ENCODE measurements around the gene SIGLEC1.

The SIGLEC1 gene

GRCh38 chr20:3744037-3744436 is 31.6 kb upstream of the SIGLEC1 start:
- no peak for DNase-seq

GRCh38 chr20:3743251-3743650 is 30.9 kb upstream of the SIGLEC1 start:
- DNase-seq: no peak

GRCh38 chr20:3741836-3742458 is 29.5 kb upstream of the SIGLEC1 start:
- no peak for DNase-seq

DNA sequence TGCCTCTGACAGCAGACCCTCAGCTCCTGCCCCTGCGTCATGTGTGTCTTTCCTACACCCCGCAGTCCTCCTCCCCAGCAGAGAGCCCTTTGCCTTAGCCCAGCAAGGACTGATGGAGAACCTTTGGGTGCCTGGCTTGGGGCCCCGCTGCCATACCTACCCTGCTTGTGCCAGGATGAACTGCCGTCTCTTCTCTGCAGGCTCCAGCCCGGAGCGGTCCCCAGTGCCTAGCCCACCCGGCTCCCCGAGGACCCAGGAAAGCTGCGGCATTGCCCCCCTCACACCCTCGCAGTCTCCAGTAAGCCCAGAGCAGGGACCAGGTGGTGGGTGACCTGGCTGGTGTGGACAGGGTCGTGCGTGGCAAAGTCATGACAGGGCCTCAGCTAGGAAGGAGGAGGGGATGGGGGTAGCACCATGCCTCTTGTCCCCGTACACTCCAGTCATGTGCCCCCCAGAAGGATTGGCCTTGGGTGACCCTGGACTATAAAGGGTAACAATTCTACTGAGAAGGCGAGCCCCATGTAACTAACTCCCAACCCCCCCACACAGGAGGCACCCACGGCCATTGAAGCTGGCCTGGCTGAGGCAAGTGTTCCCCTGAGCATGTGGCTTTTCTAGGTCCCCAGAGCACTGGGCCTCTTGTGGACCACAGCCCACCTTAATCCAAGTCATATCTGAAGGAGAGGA is 28.4 kb upstream of the SIGLEC1 start:
- no peak for DNase-seq

DNA sequence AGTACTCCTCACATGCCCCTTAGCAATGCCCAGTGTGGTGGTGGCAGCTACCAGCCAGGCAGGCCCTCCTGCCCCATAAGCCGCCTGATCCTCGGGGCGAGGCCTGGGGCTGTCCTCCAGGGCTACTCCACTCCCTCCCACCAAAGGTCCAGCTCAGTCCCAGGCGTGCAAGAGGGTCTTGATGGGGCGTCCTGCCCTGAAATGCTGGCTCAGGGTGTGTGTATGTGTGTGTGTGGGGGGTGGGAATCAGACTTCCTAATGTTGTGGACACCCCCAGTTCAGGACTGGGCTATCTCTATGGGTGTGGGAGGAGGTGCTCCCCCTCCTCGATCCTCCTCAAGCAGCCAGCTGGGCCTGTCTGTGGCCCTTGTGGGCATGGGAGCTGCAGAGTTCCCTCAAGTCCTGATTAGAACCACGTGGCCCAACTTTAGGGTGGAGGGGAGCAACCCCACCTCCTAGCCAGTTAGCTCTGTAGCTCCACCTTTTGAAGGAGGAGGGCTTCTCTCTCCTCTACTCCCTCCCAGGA is 27.6 kb upstream of the SIGLEC1 start:
- no peak for DNase-seq

- no peak for DNase-seq
These were observed 26.9 kb upstream of the SIGLEC1 start for GRCh38 chr20:3739054-3739925.

DNA sequence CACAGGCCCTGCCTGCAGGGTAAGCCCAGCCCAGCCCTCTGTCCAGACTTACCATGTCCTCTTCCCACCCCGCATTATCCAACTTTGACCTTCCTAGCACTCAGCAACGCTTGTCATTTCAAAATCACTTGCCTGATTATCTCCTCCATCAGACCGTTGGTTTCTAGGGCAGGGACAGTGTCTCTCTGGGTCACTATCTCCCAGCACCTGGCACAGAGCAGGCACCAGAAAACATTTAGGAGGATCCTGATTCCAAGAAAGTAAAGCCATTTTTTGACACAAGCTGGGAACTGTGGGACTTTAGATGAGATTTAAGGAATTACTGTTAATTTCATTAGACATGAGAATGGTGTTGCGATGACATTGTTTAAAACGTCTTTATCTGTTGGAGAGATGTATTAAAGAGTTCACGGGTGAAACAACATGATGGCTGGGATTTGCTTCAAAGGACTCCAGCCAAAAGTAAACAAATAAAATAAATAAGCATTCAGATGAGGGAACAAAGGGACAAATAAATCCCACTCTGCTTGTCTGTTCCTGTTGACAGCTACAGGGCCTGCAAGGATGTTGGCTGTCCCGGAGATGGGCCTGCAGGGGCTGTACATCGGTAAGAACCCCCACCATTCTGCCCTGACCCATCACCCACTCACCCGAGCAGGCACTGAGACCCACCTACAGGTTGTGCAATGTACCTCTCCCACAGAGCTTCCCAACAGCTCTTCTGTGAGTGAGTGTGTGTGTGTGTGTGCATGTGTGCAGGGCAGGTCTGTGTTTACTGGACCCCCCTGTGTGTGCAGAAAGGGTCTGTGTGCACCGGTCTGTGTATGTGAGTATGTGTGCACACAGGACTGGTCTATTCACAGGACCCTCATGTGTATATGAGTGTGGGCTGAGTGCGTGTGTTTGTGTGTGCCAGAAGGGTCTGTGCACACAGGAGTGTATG is 26.0 kb upstream of the SIGLEC1 start:
- no peak for DNase-seq

- DNase-seq: no peak
These were observed 23.4 kb upstream of the SIGLEC1 start for GRCh38 chr20:3735768-3736167.

- no peak for DNase-seq
These were observed 21.9 kb upstream of the SIGLEC1 start for GRCh38 chr20:3734111-3734843.

DNA sequence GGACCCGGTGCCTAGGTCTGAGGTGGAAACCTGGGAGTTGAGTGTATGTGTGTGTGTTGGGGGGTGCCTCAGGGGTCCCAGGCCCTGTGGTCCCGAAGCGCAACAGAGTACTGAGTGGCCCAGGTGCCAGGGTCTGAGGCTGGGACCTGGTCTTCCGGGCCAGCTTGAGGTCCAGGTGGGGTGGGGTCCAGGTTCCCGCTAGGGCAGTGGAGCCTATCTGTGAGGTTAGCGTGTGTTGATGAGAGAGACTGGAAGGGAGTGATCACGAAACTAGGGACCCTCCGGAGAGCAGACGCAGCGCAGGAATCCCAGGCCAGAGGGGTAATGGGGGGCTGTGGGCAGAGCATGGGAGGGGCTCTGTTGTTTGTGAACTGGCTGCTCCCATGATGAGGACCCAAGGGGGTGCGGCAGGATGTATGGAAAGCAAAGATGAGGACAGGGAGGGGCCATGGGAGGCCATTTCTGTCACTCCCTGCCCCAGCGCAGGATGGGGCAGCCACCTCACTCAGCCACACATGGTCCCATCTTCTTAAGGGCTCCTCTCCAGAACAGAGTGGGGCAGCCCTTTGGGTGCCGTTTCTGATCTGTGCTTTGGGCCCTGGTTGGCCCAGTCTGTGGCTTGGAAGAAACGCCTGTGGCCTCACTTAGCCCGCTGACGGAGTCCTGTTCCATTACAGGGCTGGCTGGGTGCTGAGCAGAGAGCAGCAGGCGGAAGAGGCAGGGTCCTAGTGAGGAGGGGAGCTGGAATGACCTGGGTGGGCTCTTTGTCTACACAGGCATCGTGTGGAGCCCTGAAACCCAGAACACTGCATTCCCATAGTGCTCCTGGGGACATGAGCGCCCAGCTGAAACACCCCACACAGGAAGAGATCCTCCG is 21.0 kb upstream of the SIGLEC1 start:
- no peak for DNase-seq

- DNase-seq: no peak
These were observed 20.1 kb upstream of the SIGLEC1 start, which contains the start of gene HSPA12B for GRCh38 chr20:3732327-3733118. TSS of gene HSPA12B (plus strand) at chr20:3732685. CDS start at chr20:3738675, 5,990 bp downstream.

- DNase-seq: no peak
These were observed 19.5 kb upstream of the SIGLEC1 start for GRCh38 chr20:3731944-3732326.

DNA sequence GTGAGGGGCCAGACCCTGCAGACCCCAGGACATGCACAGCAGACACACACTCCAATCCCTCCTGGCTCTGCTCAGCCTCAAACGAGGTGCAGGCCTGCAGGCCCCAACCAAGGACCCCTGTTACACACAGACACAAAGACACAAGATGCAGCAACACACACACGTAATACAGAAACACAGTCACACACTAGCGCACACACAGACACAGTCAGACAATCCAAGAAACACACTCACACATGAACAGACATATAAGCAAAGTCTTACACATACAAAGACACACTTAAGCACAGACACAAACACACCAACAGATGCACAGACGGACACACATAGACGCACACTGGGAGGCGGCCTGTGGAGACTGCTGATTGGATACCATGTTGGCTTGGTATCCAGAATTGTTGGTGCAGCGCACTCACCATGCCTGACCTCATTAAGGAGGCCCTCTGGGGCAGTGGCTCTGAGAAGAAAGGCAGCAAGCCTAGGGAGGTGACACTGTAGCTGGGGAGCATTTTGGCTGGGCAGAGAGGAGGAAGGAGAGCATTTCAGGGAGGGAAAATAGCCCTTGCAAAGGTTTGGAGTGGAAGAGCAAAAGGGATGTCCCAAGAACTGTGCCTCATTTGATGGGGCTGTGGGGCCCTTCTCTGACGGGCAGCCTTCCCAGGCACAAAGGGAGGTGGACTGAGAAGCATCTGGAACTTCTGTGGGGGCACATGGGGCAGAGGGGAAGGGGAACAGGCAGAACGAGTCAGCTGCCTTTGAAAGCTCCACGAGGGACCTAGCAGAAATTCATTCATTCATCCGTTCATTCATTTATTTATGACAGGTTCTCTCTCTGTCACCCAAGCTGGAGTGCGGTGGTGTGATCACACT is 18.6 kb upstream of the SIGLEC1 start:
- DNase-seq: no peak

GRCh38 chr20:3729811-3730540 is 17.6 kb upstream of the SIGLEC1 start:
- no peak for DNase-seq

DNA sequence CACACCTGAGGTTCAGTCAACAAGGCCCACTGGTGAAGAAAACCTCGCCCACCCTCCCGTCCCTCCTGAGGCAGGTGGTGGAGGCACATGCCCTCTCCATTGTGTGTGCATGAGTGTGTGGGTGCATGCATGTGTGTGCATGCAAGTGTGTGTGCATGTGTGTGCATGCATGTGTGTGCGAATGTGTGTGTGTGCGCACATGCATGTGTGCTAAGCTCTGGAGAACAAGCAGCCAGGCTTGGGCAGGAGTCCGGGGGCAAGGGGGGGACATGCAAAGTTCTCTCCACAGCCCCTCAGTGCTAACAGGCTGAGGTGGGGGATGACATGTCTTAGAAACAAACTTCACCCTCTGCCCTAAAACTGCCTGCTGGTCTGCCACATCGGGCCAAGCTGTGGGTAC is 17.0 kb upstream of the SIGLEC1 start:
- DNase-seq: no peak

DNA sequence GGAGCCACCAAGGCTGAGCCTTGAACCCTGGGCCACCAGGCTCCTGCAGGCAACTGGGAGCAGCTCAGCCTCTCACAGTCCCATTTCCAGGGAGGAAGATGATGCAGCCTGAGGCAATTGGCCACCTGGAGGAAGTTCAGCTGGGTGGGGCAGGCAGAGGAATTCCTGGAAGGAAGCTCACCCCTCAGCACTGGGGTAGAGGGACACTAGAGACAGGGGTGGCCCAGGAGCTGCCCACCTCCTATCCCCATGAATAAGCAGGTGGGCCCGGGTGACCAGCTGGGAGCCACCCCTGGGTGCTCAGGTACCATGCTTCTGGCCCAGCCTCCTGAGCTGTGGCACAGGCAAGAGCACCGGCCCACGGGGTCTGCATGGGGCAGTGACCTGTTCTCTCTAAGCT is 16.5 kb upstream of the SIGLEC1 start:
- no peak for DNase-seq

DNA sequence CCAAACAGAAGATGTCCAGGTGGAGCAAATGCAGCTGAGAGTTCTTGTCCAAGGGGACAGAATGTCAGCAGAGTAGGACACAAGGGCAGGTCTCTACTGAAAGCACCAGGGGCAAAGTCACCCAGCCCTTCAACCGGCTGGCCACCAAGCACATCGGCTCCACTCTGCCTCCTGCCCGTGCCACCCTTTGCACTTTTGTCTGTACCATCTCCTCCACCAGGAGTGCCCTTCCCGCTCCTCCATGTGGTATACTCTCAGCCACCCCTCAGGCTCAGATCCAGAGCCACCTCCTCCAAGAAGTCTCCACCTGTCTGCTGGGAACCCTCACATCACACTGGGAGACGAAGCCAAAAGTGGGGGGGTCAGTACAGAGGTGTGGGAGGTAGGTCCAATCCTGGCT is 16.0 kb upstream of the SIGLEC1 start:
- no peak for DNase-seq

Data from EL (cell line).